BJ (cell line): ENCODE data around the gene GALR2. TPM values are rescaled to one million over a fixed set of nuclear protein-coding genes. Genes with fewer than 3 reads are reported as not detected.

Experiments used
- CTCF ChIA-PET: fragments of 350-600 bp; formaldehyde crosslinking; extraction: SDS; loops from one replicate; lab custom pipeline; 2021; ENCODE audit warnings: antibody characterized with exemption, inconsistent platforms; lab: Yijun Ruan, JAX
- POLR2A ChIA-PET: fragments of 300-600 bp; sonication (Branson Sonifier 250); formaldehyde crosslinking; extraction: SDS; loops from one replicate; lab custom pipeline; 2021; ENCODE audit warnings: antibody characterized with exemption; lab: Charles Lee
- DNase-seq: peaks from one replicate; pipeline ENCODE4 v3.0.0-alpha.2; 2011; ENCODE audit warnings: low read depth
- H3K27me3 ChIP-seq: 2 replicates; pipeline ENCODE4 v1.6.0; 2011; ENCODE audit warnings: low read length; ENCODE audit not compliant: control insufficient read depth, insufficient read depth
- H3K36me3 ChIP-seq: 2 replicates; pipeline ENCODE4 v1.5.1; 2011; ENCODE audit warnings: low read length; ENCODE audit not compliant: control insufficient read depth, insufficient read depth
- H3K4me3 ChIP-seq: 2 replicates; pipeline ENCODE4 v1.5.1; 2011; ENCODE audit warnings: low read depth, mild to moderate bottlenecking, control low read depth, low read length
- polyA plus RNA-seq: library from polyadenylated mRNA; depleted of rRNA; stranded (reverse); fragments of >200 nt; gene quantifications from 2 replicates; pipeline ENCODE4 v1.2.3, GENCODE V29; 2011
- TF ChIP-seq, protein P1 (sequence below): IDR thresholded peaks from 2 replicates; pipeline ENCODE4 v1.5.1; 2011; ENCODE audit warnings: low read depth, mild to moderate bottlenecking, control low read depth, inconsistent platforms, low read length, moderate library complexity; ENCODE audit not compliant: insufficient read depth

GALR2 gene
- polyA plus RNA-seq, 1 experiment, result not detected

DNA sequence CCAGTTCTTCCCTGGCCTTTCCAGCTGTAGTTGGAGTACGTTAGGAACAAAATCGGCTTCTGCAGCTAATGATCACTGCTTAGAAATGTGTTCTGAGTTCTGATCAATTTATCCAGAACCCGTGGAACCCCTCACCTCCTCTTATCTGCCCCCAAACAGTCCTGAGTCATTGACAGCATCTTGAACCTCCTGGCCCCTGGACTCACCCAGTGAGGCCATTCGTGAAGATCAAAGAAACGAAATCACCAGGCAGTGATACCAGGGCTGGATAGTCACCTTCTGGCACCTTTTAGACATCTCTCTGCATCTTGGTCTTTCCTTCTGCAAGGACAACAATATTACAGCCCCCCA is 46.1 kb downstream of the GALR2 start:
- ChIA-PET CTCF (interaction anchor here (0.7 to 13.3 kb wide), 19 partner anchors 9 to 178 kb away, joined by 3 to 247 read pairs (median 5); partner anchors contain the start of genes EXOC7 and FOXJ1), POLR2A (no interaction called here)
- no peaks in the 10 kb centered on the region for H3K27me3 ChIP-seq
- H3K4me3 ChIP-seq, result no peak overlapping the region
- DNase-seq, result no peak
- no peaks in the 10 kb centered on the region for H3K36me3 ChIP-seq
- TF ChIP-seq, protein P1, sequence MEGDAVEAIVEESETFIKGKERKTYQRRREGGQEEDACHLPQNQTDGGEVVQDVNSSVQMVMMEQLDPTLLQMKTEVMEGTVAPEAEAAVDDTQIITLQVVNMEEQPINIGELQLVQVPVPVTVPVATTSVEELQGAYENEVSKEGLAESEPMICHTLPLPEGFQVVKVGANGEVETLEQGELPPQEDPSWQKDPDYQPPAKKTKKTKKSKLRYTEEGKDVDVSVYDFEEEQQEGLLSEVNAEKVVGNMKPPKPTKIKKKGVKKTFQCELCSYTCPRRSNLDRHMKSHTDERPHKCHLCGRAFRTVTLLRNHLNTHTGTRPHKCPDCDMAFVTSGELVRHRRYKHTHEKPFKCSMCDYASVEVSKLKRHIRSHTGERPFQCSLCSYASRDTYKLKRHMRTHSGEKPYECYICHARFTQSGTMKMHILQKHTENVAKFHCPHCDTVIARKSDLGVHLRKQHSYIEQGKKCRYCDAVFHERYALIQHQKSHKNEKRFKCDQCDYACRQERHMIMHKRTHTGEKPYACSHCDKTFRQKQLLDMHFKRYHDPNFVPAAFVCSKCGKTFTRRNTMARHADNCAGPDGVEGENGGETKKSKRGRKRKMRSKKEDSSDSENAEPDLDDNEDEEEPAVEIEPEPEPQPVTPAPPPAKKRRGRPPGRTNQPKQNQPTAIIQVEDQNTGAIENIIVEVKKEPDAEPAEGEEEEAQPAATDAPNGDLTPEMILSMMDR, result no peak

DNA sequence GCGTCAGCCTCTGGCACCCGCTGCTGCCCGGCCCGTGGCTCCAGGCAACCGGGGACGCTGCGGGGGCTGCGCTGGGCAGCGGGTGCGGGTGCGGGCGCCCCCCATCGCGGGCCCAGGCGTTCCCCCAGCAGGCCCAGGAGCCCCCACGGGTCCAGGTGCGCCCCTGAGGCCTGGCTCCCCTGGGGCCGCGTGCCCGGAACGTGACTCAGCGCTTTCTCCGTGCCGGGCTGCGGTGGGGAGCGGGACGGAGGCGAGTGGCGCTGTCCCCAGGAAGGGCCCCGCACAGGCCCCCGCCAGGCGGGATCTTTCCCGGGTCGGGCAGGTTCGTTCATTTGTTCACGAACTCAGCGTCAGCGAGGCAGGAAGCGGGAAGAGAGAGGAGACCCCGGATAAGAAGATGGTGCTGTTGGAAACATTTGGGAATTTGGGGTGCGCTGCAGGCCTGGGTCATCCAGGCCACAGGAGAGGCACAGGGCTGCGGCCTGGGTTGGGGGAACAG is 47.4 kb downstream of the GALR2 start:
- no peak for DNase-seq
- Histone ChIP-seq H3K27me3 (no peaks in the 10 kb centered on the region), H3K36me3 (no peaks in the 10 kb centered on the region), H3K4me3 (peak overlapping the region; percentile 18)
- CTCF ChIA-PET, result interaction anchor here (0.7 to 13.3 kb wide), 25 partner anchors 10 to 178 kb away, joined by 3 to 247 read pairs (median 5); partner anchors contain the start of genes EXOC7 and FOXJ1
- TF ChIP-seq, protein P1, result no peak
- POLR2A ChIA-PET, result no interaction called here

DNA sequence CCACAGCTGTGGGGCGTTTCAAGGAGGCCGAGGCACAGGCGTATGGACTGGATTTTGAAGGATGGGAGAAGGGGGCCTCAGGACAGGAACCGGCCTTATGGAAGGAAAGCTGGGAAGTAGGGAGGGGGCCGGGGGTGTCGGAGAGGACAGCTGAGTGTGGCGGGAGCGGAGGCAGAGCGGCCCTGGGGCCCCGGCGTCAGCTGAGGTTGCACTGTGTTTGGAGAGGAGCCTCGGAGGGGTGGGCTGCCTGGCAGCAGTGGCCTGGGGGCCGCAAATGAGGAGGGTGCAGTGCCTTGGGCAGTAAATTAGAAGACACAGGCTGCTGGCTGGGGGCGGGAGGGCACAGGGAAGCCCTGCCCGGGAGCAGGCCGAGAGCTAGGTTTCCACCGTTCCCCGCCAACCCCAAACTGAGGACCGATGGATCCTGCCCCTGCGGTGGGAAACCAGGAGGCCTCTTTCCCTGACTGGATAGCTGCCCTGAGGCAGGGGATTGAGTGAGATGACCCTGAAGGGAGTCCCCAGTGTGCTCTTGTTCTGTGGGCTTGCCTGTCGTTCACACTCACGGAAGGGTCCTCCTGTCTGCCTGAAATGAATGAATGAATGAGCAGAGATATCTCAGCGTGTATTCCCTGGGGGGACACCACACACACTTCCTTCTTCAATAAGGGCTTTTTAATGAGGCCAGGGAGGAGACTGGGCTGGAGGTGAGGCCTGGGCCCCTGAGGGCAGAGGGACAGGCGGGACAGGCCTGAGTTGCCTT is 48.0 kb downstream of the GALR2 start:
- DNase-seq, result no peak
- POLR2A ChIA-PET, result no interaction called here
- CTCF ChIA-PET, result interaction anchor here (0.7 to 13.3 kb wide), 12 partner anchors 17 to 178 kb away, joined by 3 to 247 read pairs (median 6); partner anchors contain the start of genes EXOC7 and FOXJ1
- no peaks in the 10 kb centered on the region for H3K36me3 ChIP-seq
- no peaks in the 10 kb centered on the region for H3K27me3 ChIP-seq
- TF ChIP-seq, protein P1, result no peak
- H3K4me3 ChIP-seq, result no peak overlapping the region

DNA sequence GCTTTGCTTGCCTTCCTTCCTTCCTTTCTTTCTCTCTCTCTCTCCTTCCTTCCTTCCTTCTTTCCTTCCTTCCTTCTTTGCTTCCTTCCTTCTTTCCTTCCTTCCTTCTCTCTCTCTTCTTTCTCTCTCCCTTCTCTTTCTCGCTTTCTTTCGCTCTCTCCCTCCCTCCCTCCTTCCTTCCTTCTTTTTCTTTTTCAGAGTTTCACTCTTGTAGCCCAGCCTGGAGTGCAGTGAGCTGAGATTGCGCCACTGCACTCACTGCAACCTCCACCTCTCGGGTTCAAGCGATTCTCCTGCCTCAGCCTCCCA is 48.6 kb downstream of the GALR2 start:
- Histone ChIP-seq H3K4me3 (no peak overlapping the region), H3K36me3 (no peaks in the 10 kb centered on the region), H3K27me3 (no peaks in the 10 kb centered on the region)
- no peak for DNase-seq
- TF ChIP-seq, protein P1, result no peak
- ChIA-PET CTCF (interaction anchor here (0.6 to 13.3 kb wide), 10 partner anchors 19 to 177 kb away, joined by 3 to 247 read pairs (median 4); partner anchors contain the start of gene EXOC7), POLR2A (no interaction called here)

DNA sequence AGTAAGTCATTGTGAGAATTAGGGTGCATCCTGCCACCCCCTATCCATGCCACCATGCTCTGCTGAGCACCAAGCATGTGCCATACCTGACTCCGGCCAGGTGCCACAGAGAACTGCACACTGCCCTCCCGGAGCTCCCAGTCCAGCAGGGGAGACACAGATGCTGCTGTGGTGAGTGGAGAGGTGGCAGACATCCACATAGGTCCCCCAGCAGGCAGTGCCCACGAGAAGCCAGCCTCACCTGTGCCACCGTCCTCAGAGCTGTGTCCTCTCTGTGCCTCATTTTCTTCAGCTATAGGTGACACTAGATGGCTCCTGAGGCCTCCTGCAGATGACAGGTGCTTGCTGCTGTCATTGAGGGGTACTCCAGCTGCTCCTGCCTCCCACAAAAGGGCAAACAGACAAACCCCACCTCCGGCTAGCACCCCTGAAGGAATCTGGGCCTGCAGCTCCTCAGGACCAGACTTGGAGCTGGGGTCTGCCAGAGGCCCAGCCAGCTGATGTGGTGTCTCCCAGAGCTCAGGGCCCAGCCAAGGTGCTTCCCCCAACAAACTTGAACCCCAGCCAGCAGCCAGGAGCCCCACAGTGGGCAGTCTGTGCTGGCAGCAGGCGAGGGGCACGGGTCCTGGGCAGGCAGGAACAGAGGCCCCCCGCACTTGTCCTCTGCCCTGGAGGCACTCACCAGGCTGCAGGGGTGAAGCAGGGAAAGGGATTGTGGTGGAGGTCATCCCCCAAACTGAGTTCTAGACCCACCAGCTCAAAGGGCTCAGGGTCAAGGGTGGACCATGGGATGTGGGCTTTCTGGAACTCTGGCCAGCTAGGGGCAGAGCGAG is 49.4 kb downstream of the GALR2 start:
- ChIA-PET POLR2A (no interaction called here), CTCF (interaction anchor here (0.6 to 13.3 kb wide), 8 partner anchors 20 to 174 kb away, joined by 3 to 247 read pairs (median 4); partner anchors contain the start of gene EXOC7)
- H3K27me3 ChIP-seq, result no peaks in the 10 kb centered on the region
- H3K4me3 ChIP-seq, result no peak overlapping the region
- TF ChIP-seq, protein P1, result no peak
- H3K36me3 ChIP-seq, result no peaks in the 10 kb centered on the region
- no peak for DNase-seq
